ENCODE data around the gene RFX5.

Gene RFX5

DNA sequence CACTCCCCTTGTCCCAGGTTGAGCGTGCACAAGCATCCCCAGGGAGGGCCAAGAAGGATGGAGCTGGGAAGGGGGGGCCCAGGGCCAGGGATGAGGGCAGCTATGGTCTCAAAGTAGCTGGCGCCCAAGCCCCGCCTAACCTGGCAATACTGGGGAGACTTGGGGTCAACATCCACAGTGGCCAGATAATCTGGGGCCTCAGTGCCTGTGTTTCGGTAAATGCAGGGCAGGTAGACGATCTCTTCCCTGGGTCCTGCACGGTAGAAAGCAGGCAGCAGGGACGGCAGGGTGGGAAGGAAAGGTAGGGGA is 22.2 kb upstream of the RFX5 start:
- no peak overlapping the region for H3K4me3 ChIP-seq (ENCODE audit: low read depth, low read length)
- TF ChIP-seq, protein P1, sequence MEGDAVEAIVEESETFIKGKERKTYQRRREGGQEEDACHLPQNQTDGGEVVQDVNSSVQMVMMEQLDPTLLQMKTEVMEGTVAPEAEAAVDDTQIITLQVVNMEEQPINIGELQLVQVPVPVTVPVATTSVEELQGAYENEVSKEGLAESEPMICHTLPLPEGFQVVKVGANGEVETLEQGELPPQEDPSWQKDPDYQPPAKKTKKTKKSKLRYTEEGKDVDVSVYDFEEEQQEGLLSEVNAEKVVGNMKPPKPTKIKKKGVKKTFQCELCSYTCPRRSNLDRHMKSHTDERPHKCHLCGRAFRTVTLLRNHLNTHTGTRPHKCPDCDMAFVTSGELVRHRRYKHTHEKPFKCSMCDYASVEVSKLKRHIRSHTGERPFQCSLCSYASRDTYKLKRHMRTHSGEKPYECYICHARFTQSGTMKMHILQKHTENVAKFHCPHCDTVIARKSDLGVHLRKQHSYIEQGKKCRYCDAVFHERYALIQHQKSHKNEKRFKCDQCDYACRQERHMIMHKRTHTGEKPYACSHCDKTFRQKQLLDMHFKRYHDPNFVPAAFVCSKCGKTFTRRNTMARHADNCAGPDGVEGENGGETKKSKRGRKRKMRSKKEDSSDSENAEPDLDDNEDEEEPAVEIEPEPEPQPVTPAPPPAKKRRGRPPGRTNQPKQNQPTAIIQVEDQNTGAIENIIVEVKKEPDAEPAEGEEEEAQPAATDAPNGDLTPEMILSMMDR (IDR thresholded peaks at IDR 0.05; ENCODE audit: control insufficient read depth, extremely low read depth, insufficient read depth), result no peak
- DNase-seq (ENCODE audit: low read depth), result no peak

DNA sequence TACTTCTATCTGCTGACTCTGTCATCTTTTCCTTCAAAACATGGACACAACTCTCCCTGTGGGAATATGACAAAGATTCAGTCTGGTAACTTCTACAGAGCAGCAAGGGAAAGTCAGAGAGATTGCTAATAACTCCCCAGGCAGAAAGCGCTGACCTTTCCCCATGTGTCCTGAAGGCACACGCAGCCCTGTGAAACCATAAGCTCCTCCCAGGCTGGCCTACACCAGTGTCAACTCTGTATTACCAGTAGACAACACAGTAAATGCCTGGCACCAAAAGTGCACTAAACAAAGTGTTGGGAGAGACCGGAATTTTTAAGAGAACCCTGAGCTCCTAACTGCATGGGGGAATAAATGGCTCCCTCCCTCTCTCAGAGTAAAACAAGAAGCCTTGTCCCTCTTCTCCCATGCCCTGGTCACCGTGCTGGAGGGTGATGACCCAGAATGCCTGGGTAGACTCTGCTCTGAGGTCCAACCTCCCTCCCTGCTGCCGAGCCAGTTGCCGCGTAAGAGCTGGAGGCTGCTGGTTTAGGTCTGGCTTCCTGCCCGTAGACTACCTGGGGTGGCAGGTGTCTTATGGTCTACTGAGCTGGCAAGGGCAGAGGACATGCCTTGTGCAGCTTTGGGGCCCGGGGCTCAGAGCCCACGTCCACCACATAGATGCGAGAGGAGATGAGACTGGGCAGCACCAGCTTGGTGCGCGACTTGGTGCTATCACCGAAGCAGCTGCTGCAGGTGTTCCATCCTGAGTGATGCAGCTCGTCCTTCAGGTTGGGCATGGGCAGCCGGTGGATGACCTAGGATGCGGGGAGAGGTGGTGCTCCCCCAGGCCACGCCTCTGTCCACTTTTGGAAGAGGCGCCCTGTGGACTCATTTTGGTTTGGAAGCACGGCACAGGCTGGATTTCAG is 21.6 kb upstream of the RFX5 start:
- H3K4me3 ChIP-seq (ENCODE audit: low read depth, low read length), result no peak overlapping the region
- DNase-seq (ENCODE audit: low read depth), result no peak
- TF ChIP-seq, protein P1 (IDR thresholded peaks at IDR 0.05; ENCODE audit: control insufficient read depth, extremely low read depth, insufficient read depth), result no peak

DNA sequence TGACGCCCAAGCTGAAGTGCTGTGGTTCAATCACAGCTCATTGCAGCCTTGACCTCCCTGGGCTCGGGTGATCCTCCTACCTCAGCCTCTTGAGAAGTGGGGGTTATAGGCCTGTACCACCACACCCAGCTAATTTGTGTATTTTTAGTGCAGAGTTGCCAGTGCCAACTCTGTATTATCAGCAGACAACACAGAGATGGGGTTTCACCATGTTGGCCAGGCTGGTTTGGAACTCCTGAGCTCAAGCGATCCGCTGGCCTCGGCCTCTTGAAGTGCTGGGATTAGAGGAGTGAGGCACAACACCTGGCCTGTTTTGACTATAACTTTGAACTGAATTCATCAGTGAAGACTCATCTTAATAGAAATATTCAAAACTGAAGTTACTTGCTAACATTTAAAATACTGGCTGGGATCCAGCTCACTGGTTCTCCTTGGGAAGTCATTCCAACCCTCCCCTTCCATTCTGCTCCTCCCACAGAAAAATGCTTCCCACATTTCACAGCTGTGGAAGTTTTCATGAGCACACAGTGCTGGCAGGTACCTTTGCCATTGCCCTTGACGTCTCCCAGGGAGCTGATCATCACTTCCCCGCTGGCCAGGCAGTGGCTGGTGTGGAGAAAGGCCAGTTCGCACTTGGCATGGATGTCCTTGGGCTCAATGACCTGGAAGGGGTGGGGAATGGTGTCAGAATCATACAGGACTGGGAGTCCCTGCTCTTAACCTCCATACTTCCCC is 20.8 kb upstream of the RFX5 start:
- DNase-seq (ENCODE audit: low read depth), result no peak
- no peak overlapping the region for H3K4me3 ChIP-seq (ENCODE audit: low read depth, low read length)
- TF ChIP-seq, protein P1 (IDR thresholded peaks at IDR 0.05; ENCODE audit: control insufficient read depth, extremely low read depth, insufficient read depth), result no peak

DNA sequence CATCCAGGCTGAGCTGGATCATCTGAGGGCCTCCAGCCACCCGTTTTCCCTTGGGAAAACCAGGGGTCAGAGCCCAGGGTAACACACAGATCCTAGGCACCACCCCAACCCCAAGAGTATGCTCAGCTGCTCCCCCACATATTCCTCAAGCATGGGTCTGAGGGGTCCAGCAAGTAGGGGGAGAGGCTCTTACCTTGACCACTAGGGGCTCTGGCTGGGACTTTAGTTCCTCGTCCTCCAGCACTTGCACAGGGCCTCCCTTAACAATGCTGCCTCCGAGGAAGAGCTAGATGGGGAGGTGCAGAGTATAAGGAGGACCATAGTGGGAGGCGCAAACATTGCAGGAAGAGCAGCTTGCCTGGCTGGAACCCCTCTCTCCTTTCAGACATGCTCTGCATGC is 17.9 kb upstream of the RFX5 start:
- H3K4me3 ChIP-seq (ENCODE audit: low read depth, low read length), result no peak overlapping the region
- DNase-seq (ENCODE audit: low read depth), result no peak
- TF ChIP-seq, protein P1 (IDR thresholded peaks at IDR 0.05; ENCODE audit: control insufficient read depth, extremely low read depth, insufficient read depth), result no peak

DNA sequence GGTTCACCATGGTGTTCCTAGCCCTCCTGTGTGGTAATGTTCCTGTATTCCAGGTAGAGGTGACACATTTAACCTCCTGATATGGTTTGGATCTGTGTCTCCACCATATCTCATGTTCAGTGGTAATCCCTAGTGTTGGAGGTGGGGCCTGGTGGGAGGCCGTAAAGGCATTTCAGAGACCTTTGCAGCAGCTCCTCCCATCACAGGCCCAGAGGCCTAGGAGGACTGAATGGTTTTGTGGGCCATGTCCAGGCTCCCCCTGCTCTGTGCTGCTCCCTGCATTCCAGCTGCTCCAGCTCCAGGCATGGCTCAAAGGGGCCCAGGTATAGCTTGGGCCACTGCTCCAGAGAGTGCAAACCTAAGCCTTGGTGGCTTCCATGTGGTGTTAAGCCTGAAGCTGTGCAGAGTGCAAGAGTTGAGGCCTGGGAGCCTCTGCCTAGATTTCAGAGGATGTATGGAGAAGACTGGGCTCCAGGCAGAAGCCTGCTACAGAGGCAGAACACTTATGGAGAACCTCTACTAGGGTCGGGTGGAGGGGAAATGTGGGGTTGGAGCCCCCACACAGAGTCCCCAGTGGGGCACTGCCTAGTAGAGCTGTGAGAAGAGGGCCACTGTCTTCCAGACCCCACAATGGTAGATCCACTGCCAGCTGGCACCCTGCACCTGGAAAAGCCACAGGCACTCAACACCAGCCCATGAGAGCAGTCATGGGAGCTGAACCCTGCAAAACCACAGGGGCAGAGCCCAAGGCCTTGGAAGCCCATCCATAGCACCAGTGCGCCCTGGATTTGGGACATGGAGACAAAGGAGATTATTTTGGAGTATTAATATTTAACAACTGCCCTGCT is 15.5 kb upstream of the RFX5 start:
- TF ChIP-seq, protein P1 (IDR thresholded peaks at IDR 0.05; ENCODE audit: control insufficient read depth, extremely low read depth, insufficient read depth), result no peak
- DNase-seq (ENCODE audit: low read depth), result no peak
- H3K4me3 ChIP-seq (ENCODE audit: low read depth, low read length), result no peak overlapping the region

DNA sequence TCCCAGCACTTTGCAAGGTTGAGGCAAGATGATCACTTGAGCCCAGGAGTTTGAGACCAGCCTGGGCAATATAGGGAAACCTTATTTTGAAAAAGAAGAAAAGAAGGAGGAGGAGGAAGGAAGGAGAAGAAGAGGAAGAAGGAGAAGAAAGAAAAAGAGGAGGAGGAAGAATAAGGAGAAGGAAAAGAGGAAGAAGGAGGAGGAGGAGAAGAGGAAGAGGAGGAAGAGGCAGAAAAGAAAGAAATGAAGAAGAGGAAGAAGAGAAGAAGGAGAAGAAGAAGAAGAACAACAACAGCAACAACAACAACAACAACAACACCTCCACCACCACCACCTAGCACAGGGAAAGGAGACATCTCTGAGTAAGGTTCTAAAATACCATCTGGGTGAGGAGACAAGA is 14.8 kb upstream of the RFX5 start:
- TF ChIP-seq, protein P1 (IDR thresholded peaks at IDR 0.05; ENCODE audit: control insufficient read depth, extremely low read depth, insufficient read depth), result no peak
- DNase-seq (ENCODE audit: low read depth), result no peak
- no peak overlapping the region for H3K4me3 ChIP-seq (ENCODE audit: low read depth, low read length)
